HG02840 (cell line): ENCODE results near the gene EYS.
"Not testable (repeated sequence)": the region's sequence is repeated elsewhere in the genome, so short reads cannot be mapped to it uniquely, and the experiment has no call there.

ENCODE experiments used
- ATAC-seq: cut with Tn5 transposase; IDR thresholded peaks from one replicate; pipeline ENCODE4 v1.9.1; 2021; ENCODE audit warnings: mild to moderate bottlenecking, moderate library complexity, moderate number of reproducible peaks; ENCODE audit not compliant: unreplicated experiment, low FRiP score

EYS gene

GRCh38 chr6:63828678-63829077 lies 1878.3 kb downstream of the EYS start:
- not testable (repeated sequence) for ATAC-seq

- no peak for ATAC-seq
Observed at GRCh38 chr6:63824722-63825121, 1882.3 kb downstream of the EYS start.

GRCh38 chr6:63821442-63821841 lies 1885.6 kb downstream of the EYS start:
- ATAC-seq: no peak

- ATAC-seq: no peak
Observed at GRCh38 chr6:63819831-63820230, 1887.2 kb downstream of the EYS start.

GRCh38 chr6:63817492-63818050 lies 1889.5 kb downstream of the EYS start:
- ATAC-seq: no peak

- no peak for ATAC-seq
Observed at GRCh38 chr6:63816982-63817436, 1890.0 kb downstream of the EYS start.

GRCh38 chr6:63816401-63816981 lies 1890.5 kb downstream of the EYS start:
- ATAC-seq: no peak

- ATAC-seq: no peak
Observed at GRCh38 chr6:63814459-63814858, 1892.6 kb downstream of the EYS start.

- no peak for ATAC-seq
Observed at GRCh38 chr6:63813566-63814120, 1893.4 kb downstream of the EYS start.

- ATAC-seq: no peak
Observed at GRCh38 chr6:63808576-63808975, 1898.5 kb downstream of the EYS start.

GRCh38 chr6:63807056-63807455 lies 1900.0 kb downstream of the EYS start:
- ATAC-seq: no peak

- no peak for ATAC-seq
Observed at GRCh38 chr6:63806573-63806913, 1900.5 kb downstream of the EYS start.

- ATAC-seq: no peak
Observed at GRCh38 chr6:63805808-63806572, 1901.0 kb downstream of the EYS start.

GRCh38 chr6:63805345-63805744 lies 1901.7 kb downstream of the EYS start:
- no peak for ATAC-seq

- no peak for ATAC-seq
Observed at GRCh38 chr6:63804381-63804956, 1902.6 kb downstream of the EYS start.

GRCh38 chr6:63803371-63803770 lies 1903.7 kb downstream of the EYS start:
- ATAC-seq: no peak

- ATAC-seq: no peak
Observed at GRCh38 chr6:63802606-63803206, 1904.3 kb downstream of the EYS start.

GRCh38 chr6:63800386-63800785 lies 1906.6 kb downstream of the EYS start:
- not testable (repeated sequence) for ATAC-seq

- ATAC-seq: no peak
Observed at GRCh38 chr6:63799813-63800212, 1907.2 kb downstream of the EYS start.

- no peak for ATAC-seq
Observed at GRCh38 chr6:63799313-63799712, 1907.7 kb downstream of the EYS start.

- no peak for ATAC-seq
Observed at GRCh38 chr6:63798378-63798777, 1908.6 kb downstream of the EYS start.
